IPS DF 4.7 (cell line): ENCODE measurements around the gene GTF2H3.
A peak's percentile ranks its signal among the peaks of the same experiment; 100 is the strongest.
"Not testable (repeated sequence)": the region's sequence is repeated elsewhere in the genome, so short reads cannot be mapped to it uniquely, and the experiment has no call there.

ENCODE experiments used
- DNase-seq: peaks from one replicate; pipeline ENCODE4 v3.0.0-alpha.2; 2013; ENCODE audit warnings: low spot score; ENCODE audit errors: extremely low read depth

The GTF2H3 gene

GRCh38 chr12:123633379-123634141, at the start of gene GTF2H3, which contains the start of gene EIF2B1:
TSS of gene GTF2H3 (plus strand) at chr12:123633829. CDS start at chr12:123633860, 31 bp downstream.
TSS of gene EIF2B1 (minus strand) at chr12:123633686. CDS start at chr12:123633557, 129 bp downstream.
- DNase-seq = peak; percentile 92

GRCh38 chr12:123591702-123592481, 41.7 kb upstream of the GTF2H3 start:
- no peak for DNase-seq

DNA sequence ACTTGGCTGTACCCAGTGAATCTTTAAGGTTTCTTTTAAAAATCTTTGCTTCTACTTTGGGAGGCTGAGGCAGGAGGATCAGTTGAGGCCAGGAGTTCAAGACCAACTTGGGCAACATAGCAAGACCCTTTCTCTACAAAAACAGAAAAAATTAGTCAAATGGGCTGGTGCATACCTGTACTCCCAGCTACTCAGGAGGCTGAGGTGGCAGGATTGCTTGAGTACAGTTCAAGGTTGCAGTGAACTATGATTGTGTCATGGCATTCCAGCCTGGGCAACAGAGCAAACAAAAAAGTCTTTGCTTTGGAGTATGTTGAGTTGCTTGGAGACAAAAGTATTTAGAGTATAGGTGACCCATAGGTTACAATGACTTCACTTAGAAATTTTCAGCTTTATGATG, 37.9 kb upstream of the GTF2H3 start:
- DNase-seq = no peak

DNA sequence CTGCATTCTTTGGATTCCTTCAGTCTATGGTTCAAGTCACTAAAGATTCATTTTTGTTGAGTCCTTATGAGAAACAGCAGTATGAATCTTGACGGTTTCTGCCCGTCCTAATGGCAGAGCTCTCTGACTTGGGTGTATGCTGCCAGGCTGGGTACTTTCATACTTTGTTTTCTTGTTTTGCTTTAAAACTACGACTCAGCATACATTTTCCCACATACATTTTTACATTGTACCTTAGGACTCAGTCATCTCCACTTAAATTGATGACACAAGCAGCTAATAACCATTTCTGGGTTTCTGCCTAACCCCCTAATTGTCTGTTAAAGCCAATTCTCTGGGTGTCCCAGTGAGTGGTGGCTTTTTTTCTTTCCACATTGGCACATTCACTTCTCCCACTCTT, 36.5 kb upstream of the GTF2H3 start:
- DNase-seq = no peak

DNA sequence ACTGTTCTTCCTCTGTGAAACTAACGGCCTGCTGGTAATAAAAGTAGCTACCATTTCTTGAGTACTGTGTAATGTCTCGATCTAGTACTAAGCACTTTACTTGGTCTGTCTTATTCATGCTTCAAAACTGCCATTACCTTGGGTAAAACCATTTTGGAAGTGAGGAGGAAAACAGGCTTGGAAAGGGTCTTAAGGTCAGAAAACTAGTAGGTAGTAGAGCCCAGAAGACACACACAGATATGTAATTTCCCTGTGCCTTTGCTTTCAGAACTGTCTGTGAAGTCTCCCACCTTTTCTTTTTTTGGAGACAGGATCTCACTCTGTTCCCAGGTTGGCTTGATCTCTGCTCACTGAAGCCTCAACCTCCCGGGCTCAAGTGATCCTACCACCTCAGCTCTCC, 35.1 kb upstream of the GTF2H3 start:
- no peak for DNase-seq

GRCh38 chr12:123599310-123599709, 34.3 kb upstream of the GTF2H3 start:
- no peak for DNase-seq

- no peak for DNase-seq
Measured at GRCh38 chr12:123599721-123600120, 33.9 kb upstream of the GTF2H3 start.

DNA sequence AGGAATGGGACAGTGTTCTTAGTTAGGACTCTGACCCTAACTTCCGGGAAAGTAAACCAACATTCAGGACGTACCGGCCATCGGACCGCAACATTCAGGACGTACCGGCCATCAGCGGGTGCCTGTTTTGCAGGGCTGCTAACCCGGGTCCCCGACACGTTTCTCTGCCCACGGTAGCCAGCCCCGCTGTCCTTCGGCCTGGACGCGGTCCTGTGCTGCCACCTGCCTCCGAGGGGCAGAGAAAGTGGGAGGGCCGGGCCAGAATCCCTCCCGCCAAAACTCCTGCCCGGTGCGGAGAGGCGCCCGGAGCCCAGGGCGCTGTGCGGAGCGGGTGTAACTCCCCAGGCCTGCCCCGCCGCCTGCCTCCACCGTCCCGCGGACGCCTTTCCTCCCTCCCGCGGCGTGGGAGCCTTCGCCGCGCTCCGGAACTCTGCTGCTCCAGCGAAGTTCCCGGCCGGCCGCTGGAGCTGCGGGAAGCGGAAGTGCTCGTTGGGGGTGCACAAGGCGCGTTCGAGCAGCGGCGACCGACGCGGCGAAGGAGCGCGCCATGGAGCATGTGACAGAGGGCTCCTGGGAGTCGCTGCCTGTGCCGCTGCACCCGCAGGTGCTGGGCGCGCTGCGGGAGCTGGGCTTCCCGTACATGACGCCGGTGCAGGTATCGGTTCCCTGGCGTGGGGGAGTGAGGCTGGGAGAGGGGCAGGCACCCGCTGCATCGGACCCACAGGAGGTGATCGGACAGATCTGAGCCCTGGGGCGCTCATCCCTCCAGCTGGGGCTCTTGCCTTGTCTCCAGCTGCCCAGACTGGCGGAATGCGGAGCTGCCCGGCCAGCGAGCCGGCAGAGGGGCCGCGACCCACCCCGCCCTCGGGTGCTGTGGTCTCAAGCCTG, 31.8 kb upstream of the GTF2H3 start, which contains the start of gene DDX55:
Gene DDX55 (plus strand): TSS at position 498 of the 888 bp plus-strand sequence. CDS start 50 bp downstream, at position 548.
- no peak for DNase-seq

DNA sequence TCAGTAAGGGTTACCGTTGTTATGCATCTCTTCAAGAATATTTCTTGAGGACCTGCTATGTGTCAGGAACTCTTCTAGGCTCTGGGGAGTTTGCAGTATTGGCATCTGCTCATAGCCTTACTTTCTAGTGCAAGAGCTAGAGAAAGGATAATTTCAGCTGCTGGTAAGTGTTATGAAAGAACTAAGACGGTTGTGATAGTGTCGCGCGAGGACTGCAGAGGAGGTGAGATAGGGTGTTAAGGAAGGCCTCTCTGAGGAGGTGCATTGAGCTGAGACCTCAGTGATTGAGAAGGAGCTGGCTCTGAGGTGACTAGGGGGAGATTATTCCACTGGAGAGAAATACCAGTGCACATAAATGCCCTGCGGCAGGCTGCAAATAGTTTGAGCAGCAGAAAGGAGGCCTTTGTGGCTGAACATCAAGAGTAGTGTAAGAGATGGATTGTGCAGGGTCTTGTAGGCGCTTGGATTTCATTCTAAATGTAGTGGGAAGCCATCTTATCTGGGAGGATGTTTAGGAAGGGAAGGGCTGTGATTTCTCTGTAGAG, 30.9 kb upstream of the GTF2H3 start:
- no peak for DNase-seq

DNA sequence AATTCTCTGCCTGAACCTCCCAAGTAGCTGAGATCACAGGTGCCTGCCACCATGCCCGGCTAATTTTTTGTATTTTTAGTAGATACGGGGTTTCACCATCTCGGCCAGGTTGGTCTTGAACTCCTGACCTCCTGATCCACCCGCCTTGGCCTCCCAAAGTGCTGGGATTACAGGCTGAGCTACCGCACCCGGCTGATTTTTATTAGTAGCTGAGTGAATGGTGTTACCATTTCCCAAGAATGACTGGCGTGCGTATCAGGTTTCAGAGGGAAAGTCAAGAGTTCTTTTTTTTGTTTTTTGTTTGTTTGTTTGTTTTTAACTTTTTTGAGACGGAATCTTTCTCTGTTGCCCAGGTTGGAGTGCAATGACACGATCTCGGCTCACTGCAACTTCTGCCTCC, 30.1 kb upstream of the GTF2H3 start:
- DNase-seq = not testable (repeated sequence)

- no peak for DNase-seq
Measured at GRCh38 chr12:123607756-123608155, 25.9 kb upstream of the GTF2H3 start.

DNA sequence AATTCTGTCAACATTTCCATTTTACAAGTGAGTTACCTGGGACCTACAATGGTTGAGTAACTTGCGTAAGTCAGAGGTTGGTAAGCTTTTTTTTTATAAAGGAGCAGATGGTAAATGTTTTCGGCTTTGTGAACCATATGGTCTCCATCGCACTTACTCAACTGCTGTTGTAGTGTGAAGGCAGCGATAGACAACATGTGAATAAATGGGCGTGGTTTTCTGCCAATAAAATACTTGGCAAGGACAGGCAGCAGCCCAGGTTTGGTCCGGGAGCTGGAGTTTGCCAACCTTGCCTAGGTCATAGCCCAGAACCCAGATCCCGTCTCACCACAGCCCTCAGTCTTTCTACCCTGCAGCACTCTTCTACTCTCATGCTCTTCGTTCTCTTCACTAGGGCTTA, 25.4 kb upstream of the GTF2H3 start:
- no peak for DNase-seq

DNA sequence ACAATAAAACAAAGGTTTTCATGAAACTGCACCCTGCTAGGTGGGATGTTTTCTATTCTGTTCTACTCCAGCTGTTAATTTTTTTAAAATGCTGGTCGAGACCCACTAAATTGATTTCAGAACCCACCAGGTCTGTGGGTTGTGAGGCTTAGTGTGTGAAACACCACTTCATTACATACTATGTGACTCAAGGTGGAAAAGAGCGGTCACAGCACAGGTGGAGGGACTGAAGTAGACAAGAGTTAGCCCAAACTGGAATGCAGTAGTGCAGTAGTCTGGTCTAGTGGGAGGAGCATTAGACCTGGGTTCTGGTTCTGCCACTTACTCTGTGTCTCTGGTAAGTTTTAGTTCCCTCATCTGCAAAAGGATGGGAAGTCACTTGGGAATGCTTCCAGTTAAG, 19.5 kb upstream of the GTF2H3 start:
- no peak for DNase-seq

DNA sequence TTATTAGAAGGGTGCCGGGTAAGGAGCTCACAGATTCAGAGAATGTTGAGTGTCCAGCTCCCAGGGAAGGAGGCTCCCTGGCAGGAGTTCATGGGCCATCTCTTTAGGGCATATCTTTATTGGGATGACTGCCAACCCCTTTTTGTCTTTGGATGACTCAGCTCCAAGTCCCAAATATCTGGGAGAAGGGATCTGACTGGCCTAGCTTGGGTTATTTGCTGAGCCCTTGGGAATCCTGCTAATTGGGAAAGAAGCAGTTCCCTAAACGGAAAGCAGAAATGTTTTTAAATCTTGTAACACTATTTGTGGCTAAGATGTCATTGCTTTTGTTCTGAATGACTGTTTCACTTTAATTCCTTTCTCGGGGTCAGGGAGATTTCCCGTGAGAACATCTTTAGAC, 19.1 kb upstream of the GTF2H3 start:
- DNase-seq = no peak

GRCh38 chr12:123617144-123617543, 16.5 kb upstream of the GTF2H3 start:
- DNase-seq = no peak

GRCh38 chr12:123617580-123617979, 16.0 kb upstream of the GTF2H3 start:
- no peak for DNase-seq

DNA sequence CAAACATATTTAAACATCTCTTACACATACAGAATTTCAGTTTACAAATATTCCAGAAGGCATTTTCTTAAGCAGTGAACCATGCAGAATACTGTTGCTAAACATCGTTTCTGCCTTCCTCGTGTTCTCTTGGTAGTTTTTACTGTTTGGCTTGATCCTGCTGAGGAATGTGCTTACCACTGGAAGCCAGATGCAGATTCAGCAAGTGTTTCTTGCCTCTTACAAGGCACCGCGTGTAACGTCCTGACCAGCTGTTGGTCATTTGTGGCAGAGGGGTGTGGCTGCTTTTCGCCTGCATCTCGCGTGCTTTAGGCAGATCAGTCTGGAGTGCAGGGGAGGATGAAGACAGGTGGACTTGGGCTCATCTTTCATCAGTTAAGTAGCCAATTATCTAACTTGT, 12.5 kb upstream of the GTF2H3 start:
- DNase-seq = no peak

DNA sequence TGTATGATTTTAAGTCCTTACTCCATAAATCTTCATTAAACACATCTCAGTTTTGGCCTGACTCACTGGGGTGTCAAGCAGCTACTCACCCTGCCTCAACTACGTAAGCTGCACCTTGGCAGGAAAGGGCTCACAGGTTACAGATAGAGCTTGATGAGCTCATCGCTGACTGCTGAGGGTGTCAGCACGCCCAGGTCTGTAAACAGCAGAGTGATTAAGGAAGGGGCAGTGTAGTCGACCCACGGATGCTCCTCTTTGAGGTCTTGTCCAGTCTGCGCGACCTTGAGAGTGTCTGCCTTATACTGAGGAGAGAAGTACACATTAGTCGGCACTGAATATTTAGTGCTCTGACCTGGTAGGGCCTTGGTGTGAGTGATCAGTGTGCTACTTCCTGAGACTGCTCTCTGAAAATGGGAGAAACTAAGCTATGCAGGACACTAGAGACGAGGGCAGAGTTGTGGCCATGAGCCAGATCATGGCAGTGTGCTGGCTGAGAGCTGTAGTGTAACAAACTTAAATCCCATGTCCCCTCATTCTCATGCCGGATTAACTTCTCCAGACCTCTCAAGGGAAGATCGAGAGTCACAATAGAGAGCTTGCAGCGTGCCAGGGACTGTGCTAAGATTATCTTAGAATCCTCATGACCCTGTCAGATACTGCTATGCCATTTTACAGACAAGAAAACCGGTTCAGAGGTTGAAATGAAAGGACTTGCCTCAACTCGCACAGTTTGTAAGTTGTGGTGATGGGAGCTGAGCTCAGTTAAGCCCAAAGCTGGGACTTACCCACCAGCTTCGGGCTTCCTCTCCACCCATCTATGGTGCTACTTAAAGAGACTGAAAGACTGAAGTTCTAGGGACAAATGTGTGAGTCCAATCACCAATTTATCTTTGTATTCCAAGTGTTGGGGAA, 11.8 kb upstream of the GTF2H3 start:
- no peak for DNase-seq

- no peak for DNase-seq
Measured at GRCh38 chr12:123634142-123634561, 523 bp downstream of the GTF2H3 start.

DNA sequence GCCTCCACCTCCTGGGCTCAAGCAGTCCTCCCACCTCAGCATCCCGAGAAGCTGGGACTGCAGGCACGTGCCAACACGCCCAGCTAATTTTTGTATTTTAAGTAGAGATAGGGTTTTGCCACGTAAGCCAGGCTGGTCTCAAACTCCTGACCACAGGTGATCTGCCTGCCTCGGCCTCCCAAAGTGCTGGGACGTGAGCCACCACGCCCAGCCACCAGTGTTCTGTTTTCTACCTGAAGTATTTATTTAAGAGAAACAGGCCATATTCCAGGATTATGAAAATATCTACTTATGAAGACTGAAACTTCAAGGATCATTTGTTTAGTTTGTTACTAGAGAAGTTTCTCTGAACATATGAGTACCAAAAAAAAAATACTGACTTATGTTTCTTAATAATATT, 10.3 kb downstream of the GTF2H3 start:
- no peak for DNase-seq
